K562 (cell line): ENCODE results near the gene ARPC1A. TPM values are rescaled to one million over a fixed set of nuclear protein-coding genes. Genes with fewer than 3 reads are reported as not detected.

Source experiments
- ARID2 ChIP-seq: fragments of 450-650 bp; IDR thresholded peaks from 2 replicates; pipeline ENCODE4 v1.6.1; 2017; ENCODE audit warnings: antibody characterized with exemption, mild to moderate bottlenecking
- EP300 ChIP-seq: IDR thresholded peaks from 2 replicates; pipeline ENCODE4 v1.6.1; 2012; ENCODE audit warnings: low read length, improper control_type of control experiment
- NFE2 ChIP-seq: IDR thresholded peaks from 2 replicates; pipeline ENCODE4 v1.6.1; 2014; ENCODE audit warnings: antibody characterized with exemption, low read depth
- NR2C1 ChIP-seq, 2 experiments: fragments of 450-650 bp; IDR thresholded peaks; 2 replicates each; pipeline ENCODE4 v1.6.1; 2017; ENCODE audit warnings: mild to moderate bottlenecking in 2 of 2, antibody characterized with exemption in 1 of 2, inconsistent platforms in 1 of 2, missing compliant biosample characterization in 1 of 2, missing genetic modification characterization in 1 of 2
- RHOXF2B ChIP-seq: fragments of 250-450 bp; sonication (Bioruptor Pico); conservative IDR thresholded peaks from 2 replicates; pipeline ENCODE4 v1.5.1; 2021
- TCF7 ChIP-seq: sonication (generic); IDR thresholded peaks from 2 replicates; pipeline ENCODE4 v1.6.1; 2016; ENCODE audit warnings: antibody characterized with exemption, borderline replicate concordance
- polyA plus RNA-seq, 8 experiments: library from polyadenylated mRNA; depleted of rRNA in 4 of 8; stranded (reverse) in 5 of 8; unstranded in 3 of 8; fragments of >200 nt; fragmentation: Nextera tagmentation in 2 of 8; fragmentation: Illumina TruSeq in 1 of 8; extraction: Ambion mirVana in 2 of 8; extraction: Trizol in 1 of 8; gene quantifications; 2 replicates each; pipeline versions ENCODE4 v1.2.1 to v1.2.3, GENCODE V29; 2011 to 2014; ENCODE audit warnings: inconsistent platforms in 1 of 8, missing spikeins in 1 of 8
- total RNA-seq, 7 experiments: library from RNA; depleted of rRNA in 6 of 7; stranded (reverse); fragments of >200 nt in 6 of 7; fragmentation: Illumina TruSeq in 2 of 7; extraction: Trizol in 2 of 7; gene quantifications; 2 replicates each; pipeline versions ENCODE4 v1.2.1 to v1.2.3, GENCODE V29; 2011 to 2021; ENCODE audit warnings: low replicate concordance in 1 of 7
- TF ChIP-seq, protein P1 (sequence below), 2 experiments: fragments of 450-650 bp; IDR thresholded peaks; 2 replicates each; pipeline ENCODE4 v1.6.1; 2018; ENCODE audit warnings: mild to moderate bottlenecking in 2 of 2, low read depth in 1 of 2; ENCODE audit not compliant: partially characterized antibody in 2 of 2
- TF ChIP-seq, protein P2 (sequence below): sonication (generic); formaldehyde crosslinking; IDR thresholded peaks from 2 replicates; pipeline ENCODE4 v1.8.1; 2022; ENCODE audit warnings: missing genetic modification reagents
- TF ChIP-seq, protein P3 (sequence below): fragments of 250-450 bp; sonication (Bioruptor Pico); IDR thresholded peaks from 2 replicates; pipeline ENCODE4 v1.6.1; 2021; ENCODE audit warnings: mild to moderate bottlenecking

The ARPC1A gene
- total and polyA plus RNA-seq, 9 of the 15 experiments (the other 6 are each of a cell fraction or from before 2014, with no cell fraction given), result 39.5 to 151 (median 86.1) TPM

DNA sequence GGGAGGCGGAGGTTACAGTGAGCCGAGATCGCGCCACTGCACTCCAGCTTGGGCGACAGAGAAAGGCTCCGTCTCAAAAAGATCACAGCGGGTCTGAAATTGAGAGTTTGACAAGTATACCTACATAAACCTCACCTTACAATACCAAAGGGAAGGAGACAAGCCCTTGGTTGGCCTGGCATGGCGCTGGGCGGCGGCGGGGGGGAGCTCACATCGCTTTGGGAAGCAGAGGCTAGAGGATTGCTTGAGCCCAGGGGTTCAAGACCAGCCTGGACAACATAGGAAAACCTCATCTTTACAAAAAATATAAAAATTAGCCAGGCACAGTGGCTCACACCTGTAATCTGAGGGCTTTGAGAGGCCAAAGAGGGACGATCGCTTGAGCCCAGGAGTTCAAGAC is 1.1 kb upstream of the ARPC1A start (continued):
- TF ChIP-seq, protein P1, sequence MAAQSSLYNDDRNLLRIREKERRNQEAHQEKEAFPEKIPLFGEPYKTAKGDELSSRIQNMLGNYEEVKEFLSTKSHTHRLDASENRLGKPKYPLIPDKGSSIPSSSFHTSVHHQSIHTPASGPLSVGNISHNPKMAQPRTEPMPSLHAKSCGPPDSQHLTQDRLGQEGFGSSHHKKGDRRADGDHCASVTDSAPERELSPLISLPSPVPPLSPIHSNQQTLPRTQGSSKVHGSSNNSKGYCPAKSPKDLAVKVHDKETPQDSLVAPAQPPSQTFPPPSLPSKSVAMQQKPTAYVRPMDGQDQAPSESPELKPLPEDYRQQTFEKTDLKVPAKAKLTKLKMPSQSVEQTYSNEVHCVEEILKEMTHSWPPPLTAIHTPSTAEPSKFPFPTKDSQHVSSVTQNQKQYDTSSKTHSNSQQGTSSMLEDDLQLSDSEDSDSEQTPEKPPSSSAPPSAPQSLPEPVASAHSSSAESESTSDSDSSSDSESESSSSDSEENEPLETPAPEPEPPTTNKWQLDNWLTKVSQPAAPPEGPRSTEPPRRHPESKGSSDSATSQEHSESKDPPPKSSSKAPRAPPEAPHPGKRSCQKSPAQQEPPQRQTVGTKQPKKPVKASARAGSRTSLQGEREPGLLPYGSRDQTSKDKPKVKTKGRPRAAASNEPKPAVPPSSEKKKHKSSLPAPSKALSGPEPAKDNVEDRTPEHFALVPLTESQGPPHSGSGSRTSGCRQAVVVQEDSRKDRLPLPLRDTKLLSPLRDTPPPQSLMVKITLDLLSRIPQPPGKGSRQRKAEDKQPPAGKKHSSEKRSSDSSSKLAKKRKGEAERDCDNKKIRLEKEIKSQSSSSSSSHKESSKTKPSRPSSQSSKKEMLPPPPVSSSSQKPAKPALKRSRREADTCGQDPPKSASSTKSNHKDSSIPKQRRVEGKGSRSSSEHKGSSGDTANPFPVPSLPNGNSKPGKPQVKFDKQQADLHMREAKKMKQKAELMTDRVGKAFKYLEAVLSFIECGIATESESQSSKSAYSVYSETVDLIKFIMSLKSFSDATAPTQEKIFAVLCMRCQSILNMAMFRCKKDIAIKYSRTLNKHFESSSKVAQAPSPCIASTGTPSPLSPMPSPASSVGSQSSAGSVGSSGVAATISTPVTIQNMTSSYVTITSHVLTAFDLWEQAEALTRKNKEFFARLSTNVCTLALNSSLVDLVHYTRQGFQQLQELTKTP (IDR thresholded peaks at IDR 0.05; ENCODE audit: low read depth in 1 of 2, partially characterized antibody in 2 of 2), result no peak
- TF ChIP-seq TCF7 (no peak), ARID2 (no peak), RHOXF2B (CRISPR knock-in tag) (no peak), NFE2 (no peak), EP300 (no peak), NR2C1 (IDR thresholded peaks at IDR 0.05) (no peak), NR2C1 (tag; IDR thresholded peaks at IDR 0.05) (no peak)
- TF ChIP-seq, protein P2, sequence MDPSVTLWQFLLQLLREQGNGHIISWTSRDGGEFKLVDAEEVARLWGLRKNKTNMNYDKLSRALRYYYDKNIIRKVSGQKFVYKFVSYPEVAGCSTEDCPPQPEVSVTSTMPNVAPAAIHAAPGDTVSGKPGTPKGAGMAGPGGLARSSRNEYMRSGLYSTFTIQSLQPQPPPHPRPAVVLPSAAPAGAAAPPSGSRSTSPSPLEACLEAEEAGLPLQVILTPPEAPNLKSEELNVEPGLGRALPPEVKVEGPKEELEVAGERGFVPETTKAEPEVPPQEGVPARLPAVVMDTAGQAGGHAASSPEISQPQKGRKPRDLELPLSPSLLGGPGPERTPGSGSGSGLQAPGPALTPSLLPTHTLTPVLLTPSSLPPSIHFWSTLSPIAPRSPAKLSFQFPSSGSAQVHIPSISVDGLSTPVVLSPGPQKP (CRISPR knock-in tag), result no peak
- TF ChIP-seq, protein P3, sequence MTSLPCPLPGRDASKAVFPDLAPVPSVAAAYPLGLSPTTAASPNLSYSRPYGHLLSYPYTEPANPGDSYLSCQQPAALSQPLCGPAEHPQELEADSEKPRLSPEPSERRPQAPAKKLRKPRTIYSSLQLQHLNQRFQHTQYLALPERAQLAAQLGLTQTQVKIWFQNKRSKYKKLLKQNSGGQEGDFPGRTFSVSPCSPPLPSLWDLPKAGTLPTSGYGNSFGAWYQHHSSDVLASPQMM (CRISPR knock-in tag), result no peak
